ENCODE measurements around the gene NUP133.
"Not testable (repeated sequence)": the region's sequence is repeated elsewhere in the genome, so short reads cannot be mapped to it uniquely, and the experiment has no call there.

The NUP133 gene

DNA sequence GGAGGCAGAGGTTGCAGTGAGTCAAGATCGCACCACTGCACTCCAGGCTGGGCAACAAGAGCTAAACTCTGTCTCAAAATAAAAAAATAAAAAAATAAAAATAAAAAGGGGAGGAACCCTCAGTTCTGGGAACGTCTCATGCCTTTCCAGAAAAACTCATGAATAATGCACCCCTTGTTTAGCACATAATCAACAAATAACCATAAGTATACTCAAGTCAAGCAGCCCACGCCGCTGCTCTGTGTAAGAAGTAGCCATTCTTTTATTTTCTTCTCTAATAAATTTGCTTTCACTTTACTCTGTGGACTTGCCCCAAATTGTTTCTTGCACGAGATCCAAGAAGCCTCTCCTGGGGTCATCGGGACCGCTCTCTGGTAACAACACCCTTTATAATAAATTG lies 59.8 kb downstream of the NUP133 start:
- no peak for DNase-seq

DNA sequence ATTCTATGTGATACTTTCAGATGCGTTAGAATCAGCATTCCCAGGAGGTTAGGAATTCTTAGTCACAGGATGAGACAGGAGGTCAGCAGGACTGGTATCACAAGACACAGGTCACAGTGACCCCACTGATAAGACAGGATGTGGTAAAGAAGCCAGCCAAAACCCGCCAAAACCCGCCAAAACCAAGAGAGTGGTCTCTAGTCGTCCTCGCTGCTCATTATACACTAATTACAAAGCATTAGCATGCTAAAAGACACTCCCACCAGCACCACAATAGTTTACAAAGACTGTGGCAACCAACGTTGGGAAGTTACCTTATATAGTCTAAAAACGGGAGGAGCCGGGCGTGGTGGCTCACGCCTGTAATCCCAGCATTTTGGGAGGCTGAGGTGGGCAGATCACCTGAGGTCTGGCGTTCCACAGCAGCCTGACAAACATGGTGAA lies 60.3 kb downstream of the NUP133 start:
- DNase-seq, result no peak

DNA sequence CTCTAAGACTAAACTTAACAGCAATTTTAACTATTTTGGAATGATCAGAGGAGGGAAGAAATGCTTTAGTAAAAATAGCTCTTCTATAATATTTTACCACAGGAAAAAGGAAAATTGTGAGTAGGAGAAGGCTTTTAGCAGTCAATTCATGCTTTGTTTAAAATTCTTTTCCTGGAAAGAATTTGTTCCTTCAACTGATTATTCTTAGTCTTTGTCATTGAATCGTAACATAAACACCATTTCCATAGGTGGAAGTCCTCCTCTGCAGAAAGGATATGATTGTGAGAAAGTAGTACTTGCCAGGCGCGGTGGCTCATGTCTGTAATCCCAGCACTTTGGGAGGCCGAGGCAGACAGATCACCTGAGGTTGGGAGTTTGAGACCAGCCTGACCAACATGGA lies 62.3 kb downstream of the NUP133 start:
- DNase-seq, result no peak

DNA sequence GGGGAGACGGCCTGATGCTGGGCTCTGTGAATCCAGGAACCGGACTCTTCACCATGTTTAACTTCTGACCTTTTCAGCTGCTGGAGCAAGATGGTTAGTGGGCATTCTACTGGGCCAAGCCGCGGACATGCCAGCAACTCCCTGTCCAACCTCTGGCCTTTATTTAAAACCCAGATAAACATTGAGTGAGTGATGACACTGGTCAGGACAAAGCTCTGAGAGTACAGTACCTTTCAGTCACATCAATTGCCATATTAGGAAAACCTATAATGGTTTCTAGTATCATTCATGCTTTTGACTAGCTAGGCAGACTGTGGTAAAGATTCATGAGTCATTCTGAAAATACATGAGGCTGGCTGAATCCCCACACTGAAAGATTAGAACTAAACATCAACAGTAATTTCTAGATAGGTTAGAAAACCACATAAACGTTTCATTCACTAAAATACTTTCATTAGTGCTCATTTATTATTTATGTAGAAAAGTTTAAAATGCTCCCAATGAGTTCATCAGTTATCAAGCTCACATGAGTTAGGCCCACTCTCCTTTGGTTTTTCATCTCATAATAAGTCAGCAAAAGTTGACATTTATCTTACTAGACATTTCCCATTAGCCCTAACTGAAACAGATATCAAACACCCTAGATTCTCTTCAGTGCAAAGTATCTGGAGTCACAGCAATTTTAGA lies 67.1 kb downstream of the NUP133 start:
- no peak for DNase-seq

DNA sequence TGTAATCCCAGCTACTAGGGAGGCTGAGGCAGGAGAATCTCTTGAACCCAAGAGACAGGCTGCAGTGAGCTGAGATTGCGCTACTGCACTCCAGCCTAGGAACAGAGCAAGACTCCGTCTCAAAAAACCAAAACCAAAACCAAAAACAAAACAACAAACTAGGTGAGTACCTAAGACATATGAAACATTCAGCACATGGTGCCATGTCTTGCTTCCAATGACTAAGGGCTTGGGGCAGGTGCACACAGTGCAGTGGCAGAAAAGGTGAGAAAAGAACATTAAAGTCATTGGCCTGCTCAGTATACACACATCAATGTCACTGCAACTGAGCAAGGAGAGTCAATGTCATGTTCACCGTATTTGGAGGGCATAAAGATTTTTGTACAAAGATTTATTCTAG lies 70.1 kb downstream of the NUP133 start:
- DNase-seq, result no peak

DNA sequence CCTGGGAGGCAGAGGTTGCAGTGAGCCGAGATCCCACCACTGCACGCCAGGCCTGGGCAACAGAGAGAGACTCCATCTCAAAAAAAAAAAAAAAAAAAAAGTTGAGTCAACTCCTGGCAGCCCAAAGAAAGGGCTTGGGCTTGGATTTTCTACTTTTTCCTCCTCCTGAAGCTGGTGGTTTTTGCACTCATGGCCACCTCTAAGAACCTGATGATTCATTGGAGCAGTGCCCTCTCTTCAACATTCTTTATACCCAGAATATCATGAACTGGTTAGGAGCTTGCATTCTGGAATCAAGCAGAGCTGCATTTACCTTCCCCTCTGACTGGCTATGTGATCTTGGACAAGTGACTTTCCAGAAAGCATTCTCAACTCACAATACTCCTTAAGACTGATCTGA lies 70.7 kb downstream of the NUP133 start:
- no peak for DNase-seq

DNA sequence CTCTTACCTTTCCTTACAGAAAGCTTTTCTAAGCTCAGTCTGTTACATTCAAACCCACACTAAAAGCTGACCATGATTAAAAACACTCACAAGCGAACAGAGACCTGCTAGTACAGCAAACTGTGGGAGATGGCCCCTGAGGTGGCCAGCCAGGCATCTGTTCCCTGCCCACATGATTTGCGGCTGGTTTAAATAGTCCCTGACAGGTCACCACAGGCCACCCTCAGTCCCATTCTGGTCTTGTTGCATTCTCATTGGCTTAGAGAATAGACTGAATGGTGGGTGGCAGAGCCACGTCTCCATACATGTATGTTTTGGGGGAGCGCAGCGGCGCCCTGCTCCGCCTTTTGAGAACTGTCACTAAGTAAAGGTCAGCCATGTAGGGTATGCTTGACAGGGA lies 71.9 kb downstream of the NUP133 start:
- peak; percentile 22 for DNase-seq

DNA sequence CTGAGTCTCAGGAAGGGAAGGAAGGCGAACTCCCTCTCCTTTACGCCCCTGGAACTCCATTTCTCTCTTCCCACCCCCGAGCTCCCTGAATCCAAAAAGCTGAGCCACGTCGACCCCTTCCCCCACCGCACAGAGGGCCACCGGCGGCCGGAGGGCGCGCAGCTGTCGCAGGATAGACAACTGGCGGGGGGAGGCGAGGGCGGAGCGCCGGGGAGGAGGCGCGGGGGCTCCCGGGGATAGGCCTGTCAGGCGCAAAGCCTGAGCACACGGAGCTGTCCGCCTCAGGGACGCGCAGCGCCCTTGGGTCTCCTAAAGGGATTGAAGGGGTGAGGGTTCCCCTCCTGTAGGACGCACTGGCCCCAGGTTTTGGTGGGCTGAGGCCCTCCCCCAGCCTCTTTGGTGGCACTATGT lies 73.5 kb downstream of the NUP133 start:
- DNase-seq, result peak; percentile 87

DNA sequence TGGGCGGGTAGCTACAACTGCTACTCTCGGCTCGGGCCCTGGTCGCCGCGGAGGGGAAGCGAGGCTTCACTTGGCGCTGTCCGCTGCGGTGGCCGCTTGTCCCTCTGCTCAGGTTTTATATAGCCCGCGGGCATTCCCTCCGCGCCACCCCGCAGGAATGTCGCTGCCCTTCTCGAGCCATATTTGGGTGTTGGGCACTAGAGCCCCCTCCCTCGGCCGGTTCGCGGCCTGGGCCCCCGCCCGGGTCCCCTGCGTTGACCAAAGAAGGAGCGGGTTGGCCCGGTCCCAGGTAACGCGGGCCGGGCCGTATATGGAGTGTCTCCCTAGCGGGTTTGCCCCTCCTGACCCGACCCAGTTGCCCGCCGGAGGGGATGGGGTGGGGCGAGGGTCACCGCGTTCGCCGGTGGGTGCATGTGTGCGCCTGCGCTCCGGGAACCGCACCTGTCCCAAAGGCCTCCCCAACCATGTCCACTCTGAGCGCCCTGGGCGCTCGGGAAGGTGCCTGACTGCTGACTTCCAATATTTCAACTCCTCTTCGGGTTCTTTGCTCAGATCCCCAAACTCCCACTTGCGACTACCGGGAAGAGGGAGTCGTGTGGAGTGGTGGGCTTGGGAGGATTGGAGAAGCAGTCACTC lies 74.0 kb downstream of the NUP133 start, which contains the start of gene ACTA1:
Gene ACTA1 (minus strand): TSS at position 90 of the 636 bp plus-strand sequence. CDS start 979 bp downstream, outside the sequence.
- DNase-seq, result no peak

DNA sequence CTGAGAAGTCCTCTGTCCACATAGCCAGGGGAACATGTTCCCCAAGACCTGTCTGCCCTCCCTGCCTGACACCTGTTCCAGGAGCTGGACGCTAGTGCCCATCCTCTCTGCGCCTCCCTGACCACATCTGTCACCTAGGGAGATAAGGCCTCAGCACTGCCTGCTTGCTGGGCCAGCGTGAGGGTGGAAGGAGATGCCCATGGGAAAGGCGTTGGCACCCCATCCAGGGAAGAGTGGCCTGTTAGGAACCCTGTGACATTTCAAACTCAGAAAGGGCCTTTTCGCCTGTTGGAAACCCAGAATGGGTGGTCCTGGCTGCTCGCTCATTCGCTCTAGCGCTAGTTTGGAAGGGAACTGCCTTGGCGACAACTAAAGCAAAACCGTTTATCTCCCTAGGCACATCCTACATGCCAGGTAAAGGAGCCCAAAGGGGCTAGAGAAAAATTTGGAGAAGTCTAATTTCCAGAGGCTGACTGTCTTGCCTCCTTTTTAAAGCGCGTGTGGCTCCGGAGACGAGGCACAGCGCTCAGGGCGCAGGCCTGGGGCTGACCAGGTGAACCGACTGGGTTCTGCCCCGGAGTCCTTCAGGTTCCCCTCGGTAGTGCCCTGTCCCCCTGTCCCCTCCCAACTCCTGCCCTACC lies 74.7 kb downstream of the NUP133 start:
- DNase-seq, result no peak

DNA sequence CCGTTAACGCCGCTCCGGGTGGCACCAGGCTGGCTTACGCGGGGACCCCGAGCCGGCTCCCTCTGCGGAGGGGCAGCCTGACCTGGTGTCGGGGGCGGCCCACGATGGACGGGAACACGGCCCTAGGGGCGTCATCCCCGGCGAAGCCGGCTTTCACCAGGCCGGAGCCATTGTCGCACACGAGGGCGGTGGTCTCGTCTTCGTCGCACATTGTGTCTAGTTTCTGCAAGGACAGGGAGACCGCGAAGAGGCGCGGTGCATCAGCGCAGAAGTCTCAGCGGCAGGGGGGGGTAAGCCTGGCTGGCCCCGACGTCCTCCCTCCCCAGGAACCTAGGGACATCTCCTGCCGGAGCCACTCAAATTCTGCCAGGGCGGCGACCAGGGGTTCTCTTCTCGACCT lies 75.2 kb downstream of the NUP133 start:
- DNase-seq, result no peak

DNA sequence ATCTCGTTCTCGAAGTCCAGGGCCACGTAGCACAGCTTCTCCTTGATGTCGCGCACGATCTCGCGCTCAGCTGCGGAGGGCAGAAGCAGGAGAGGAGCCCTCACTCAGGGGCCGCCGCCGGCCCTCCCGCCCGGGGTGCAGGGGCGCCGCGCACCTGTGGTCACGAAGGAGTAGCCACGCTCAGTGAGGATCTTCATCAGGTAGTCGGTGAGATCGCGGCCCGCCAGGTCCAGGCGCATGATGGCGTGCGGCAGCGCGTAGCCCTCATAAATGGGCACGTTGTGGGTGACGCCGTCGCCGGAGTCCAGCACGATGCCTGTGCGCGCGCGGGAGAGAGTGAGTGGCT lies 76.1 kb downstream of the NUP133 start:
- no peak for DNase-seq

DNA sequence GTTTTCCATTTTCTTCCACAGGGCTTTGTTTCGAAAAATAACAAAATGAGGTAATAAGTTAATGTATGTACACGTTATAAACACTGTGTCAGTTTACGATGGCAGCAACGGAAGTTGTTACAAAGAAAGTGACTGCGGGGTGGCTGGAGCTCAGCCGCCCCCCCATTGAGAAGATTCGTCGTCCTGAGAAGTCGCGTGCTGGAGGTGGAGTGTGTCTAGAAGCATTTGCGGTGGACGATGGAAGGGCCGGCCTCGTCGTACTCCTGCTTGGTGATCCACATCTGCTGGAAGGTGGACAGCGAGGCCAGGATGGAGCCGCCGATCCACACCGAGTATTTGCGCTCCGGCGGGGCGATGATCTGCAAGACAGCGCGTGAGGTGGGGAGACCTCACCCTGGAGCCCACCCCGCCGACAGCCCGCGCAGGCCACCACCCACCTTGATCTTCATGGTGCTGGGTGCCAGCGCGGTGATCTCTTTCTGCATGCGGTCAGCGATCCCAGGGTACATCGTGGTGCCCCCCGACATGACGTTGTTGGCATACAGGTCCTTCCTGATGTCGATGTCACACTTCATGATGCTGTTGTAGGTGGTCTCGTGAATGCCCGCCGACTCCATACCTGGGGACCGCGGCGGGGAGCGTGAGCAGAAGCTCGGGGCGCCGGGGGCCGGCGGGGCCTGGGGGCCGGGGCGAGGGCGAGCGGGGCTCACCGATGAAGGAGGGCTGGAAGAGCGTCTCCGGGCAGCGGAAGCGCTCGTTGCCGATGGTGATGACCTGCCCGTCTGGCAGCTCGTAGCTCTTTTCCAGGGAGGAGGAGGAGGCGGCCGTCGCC lies 76.6 kb downstream of the NUP133 start:
- no peak for DNase-seq

DNA sequence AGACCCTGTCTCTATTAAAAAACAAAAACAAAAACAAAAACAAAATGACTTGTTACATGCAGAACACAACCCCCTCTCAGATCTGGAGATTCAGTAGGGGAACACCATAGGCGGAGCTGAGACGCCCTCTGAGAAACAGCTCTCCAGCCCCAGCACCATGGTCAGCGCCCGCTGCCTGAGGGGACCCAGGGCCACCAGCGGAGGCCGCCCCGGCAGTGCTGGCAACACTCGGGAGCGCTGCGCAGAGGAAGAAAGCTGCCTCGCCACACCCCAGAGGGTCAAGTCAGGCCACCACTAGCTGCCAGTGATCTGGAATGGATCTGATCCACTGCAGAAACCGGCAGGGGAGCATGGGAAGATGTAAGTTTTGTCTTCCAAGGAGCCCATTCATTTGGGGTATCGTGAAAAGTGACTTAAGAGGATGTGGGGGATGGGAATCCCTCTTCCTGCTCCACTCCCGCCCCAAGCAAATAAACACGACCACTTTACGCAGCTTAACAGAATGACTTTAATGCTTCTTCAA lies 77.3 kb downstream of the NUP133 start:
- DNase-seq, result no peak

DNA sequence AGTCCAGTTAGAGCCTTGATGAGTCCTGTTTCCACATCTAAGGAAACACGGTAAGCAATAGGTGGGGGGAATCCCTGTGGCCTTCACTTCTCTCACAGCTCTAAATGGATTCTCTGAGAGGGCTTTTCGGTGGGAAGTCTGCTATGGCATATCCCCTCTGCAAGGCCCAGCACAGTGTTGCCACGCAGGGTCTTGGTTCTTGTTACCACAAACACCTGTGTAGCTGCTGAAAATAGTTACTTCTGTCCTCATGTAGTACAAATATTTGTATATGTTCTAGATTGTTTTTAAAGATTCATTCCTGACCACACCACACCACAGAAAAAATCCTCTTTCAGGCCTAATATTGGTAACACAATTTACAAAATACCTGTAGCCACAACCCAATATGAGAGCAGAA lies 79.9 kb downstream of the NUP133 start:
- DNase-seq, result no peak

DNA sequence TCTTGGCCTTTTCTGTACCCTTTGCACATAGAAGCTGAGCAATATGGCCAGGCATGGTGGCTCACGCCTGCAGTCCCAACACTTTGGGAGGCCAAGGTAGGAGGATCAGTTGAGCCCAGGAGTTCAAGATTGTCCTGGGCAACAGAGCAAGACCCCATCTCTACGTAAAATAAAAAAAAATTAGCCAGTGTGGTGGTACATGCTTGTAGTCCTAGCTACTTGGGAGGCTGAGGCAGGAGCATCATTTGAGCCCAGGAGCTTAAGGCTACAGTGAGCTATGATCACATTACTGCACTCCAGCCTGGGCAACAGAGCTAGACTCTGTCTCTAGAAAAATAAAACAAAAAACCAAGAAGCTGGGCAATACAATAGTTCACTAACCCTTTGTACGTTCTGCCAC lies 80.6 kb downstream of the NUP133 start:
- DNase-seq, result no peak

DNA sequence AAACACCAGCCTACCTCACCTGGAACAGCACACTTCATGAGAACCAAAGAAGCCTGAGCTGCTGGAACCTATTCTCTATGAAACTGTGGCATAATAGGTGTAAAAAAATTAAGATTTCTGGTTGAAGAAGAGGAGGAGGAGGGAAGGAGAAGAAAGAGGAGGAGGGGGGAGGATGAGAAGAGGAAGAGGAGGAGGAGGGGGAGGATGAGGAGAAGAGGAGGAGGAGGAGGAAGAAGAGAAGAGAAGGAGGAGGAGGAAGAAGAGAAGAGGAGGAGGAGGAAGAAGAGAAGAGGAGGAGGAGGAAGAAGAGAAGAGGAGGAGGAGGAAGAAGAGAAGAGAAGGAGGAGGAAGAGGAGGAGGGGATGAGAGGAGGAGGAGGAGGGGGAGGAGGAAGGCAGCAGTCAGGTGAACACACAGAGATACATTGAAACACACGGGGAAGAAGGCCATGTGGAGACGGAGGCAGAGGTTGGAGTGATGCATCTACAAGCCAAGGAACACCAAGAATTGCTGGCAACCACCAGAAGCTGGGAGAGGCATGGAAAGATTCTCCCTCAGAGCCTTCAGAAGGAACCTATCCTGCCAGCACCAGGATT lies 82.5 kb downstream of the NUP133 start:
- DNase-seq, result no peak

DNA sequence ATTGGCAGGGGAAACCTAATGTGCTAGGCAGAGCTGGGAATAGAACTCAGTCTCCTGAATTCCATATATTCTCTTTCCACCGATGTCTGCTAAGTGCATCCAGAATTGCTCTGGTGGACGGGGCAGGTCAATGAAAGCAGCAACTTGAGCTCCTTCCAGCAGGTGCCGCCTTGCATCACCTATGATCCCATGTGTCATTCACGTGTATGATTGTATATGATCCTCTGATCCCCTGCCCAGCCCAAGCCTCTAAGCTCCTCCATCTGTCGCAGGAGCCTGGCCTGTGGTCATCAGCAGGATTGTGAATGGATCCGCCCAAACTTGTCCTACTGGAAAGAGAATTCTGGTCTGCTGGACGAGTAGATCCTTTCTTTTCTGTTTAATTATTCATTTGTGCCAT lies 87.4 kb downstream of the NUP133 start:
- DNase-seq, result peak; percentile 60

DNA sequence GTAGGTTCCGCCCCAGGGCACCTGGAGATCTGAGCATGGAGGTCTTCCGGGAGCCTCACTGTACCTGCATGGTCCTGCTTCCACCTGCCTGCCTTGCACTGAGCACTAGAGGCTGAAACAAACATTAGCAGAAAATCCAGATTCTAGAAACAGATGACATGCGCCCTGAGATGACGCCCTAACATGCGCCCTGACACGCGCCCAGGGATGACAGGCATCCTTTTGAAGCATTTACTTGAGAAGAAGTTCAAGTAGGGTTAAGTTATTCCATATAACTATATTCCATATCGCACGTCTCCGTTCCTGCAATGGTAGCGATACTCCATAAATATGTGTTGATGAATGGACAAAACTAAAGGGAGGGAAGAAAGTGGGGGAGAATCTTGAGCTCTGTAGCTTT lies 87.9 kb downstream of the NUP133 start:
- no peak for DNase-seq

DNA sequence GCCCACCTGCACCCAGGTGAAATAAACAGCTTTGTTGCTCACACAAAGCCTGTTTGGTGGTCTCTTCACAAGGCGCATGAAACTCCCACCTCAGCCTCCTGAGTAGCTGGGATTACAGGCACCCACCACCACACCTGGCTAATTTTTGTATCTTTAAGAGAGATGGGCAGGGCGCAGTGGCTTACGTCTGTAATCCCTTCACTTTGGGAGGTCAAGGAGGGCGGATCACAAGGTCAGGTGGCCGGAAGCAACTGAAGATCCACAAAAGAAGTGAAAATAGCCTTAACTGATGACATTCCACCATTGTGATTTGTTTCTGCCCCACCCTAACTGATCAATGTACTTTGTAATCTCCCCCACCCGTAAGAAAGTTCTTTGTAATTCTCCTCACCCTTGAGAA lies 89.6 kb downstream of the NUP133 start:
- not testable (repeated sequence) for DNase-seq

DNA sequence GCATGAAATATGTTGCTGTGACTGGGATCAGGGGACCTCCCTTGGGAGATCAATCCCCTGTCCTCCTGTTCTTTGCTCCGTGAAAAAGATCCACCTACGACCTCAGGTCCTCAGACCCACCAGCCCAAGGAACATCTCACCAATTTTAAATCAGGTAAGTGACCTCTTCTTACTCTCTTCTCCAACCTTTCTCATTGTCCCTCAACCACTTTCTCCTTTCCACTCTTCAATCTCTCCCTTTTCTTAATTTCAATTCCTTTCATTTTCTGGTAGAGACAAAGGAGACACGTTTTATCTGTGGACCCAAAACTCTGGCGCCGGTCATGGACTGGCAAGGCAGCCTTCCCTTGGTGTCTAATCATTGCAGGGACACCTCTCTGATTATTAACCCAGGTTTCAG lies 95.3 kb downstream of the NUP133 start:
- not testable (repeated sequence) for DNase-seq

DNA sequence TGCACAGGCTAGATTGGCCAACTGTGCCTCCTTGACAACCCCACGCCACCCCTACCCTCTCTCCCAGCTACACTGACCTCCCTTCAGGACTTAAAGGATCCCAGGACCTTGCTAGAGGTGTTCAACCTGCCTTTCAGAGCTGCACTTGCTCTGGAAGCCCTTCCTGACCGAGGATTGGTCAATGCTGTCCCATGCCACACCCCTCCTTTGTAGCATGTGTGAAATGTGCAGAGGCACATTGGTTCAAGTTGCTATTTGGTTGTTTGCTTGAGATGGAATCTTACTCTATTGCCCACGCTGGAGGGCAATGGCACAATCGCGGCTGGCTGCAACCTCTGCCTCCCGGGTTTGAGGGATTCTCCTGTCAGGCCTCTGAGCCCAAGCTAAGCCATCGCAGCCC lies 96.1 kb downstream of the NUP133 start:
- peak; percentile 14 for DNase-seq

Measured in NCI-H69 (cell line).